Mesothelial cell of epicardium (in vitro differentiated cells): ENCODE measurements around the gene ZNF283. TPM values are rescaled to one million over a fixed set of nuclear protein-coding genes. Genes with fewer than 3 reads are reported as not detected.

ENCODE experiments used
- DNase-seq, 2 experiments: peaks; one replicate each; pipeline ENCODE4 v3.0.0; 2021; ENCODE audit warnings: low spot score in 2 of 2; ENCODE audit not compliant: unreplicated experiment in 2 of 2
- H3K27ac Mint-ChIP-seq: 2 replicates; pipeline ENCODE4 v1.8.0; 2021; ENCODE audit warnings: mixed read lengths
- H3K27me3 Mint-ChIP-seq: 2 replicates; pipeline ENCODE4 v1.8.0; 2021; ENCODE audit warnings: low read depth, mixed read lengths
- H3K36me3 Mint-ChIP-seq: 2 replicates; pipeline ENCODE4 v1.8.0; 2021; ENCODE audit warnings: mixed read lengths
- H3K4me1 Mint-ChIP-seq: 2 replicates; pipeline ENCODE4 v1.8.0; 2021; ENCODE audit warnings: mixed read lengths
- H3K4me3 Mint-ChIP-seq: 2 replicates; pipeline ENCODE4 v1.8.0; 2021; ENCODE audit warnings: mild to moderate bottlenecking, moderate library complexity, mixed read lengths
- H3K9me3 Mint-ChIP-seq: 2 replicates; pipeline ENCODE4 v1.8.0; 2021; ENCODE audit warnings: mixed read lengths
- CTCF ChIP-seq: fragments of 200-600 bp; sonication (generic); IDR thresholded peaks from one replicate; pipeline ENCODE4 v1.5.0; 2021; ENCODE audit warnings: antibody characterized with exemption; ENCODE audit not compliant: unreplicated experiment
- total RNA-seq: library from RNA; stranded (reverse); gene quantifications from 3 replicates; pipeline ENCODE4 v1.2.1, GENCODE V29; 2021

ZNF283 gene
- total RNA-seq, 1 donor from 2014 or later, result 19.1 TPM

GRCh38 chr19:43895727-43896308 is 68.7 kb downstream of the ZNF283 start:
- Mint-ChIP-seq H3K9me3 (peaks cover 70% of the 10 kb centered on the region), H3K27me3 (no peaks in the 10 kb centered on the region), H3K4me3 (no peak overlapping the region), H3K36me3 (peaks cover 50% of the 10 kb centered on the region), H3K4me1 (peaks cover 8% of the 10 kb centered on the region), H3K27ac (no peak overlapping the region)
- no peak for TF ChIP-seq CTCF
- no peak for DNase-seq

Other genes with a start within 250 kb of the ZNF283 start
- 41.1 to 42.2 TPM (median 41.4 TPM) in 3 replicates for gene IRGQ, start 231.2 kb upstream of the ZNF283 start, total RNA-seq
- gene ZNF576, start 230.7 kb upstream of the ZNF283 start, total RNA-seq, result 11.4 to 12.6 TPM (median 12.6 TPM) in 3 replicates
- gene SRRM5, start 215.2 kb upstream of the ZNF283 start, total RNA-seq, result 0.36 to 0.63 TPM (median 0.58 TPM) in 3 replicates
- 92.2 to 96.2 TPM (median 92.4 TPM) in 3 replicates for gene ZNF428, start 207.7 kb upstream of the ZNF283 start, total RNA-seq
- gene CADM4, start 187.5 kb upstream of the ZNF283 start, total RNA-seq, result 45.8 to 48.3 TPM (median 47.1 TPM) in 3 replicates
- gene PLAUR, start 157.2 kb upstream of the ZNF283 start, total RNA-seq, result 18.5 to 22.7 TPM (median 22.2 TPM) in 3 replicates
- gene IRGC, start 111.2 kb upstream of the ZNF283 start, total RNA-seq, result not detected in 3 replicates
- 65.8 to 75.7 TPM (median 73.2 TPM) in 3 replicates for gene SMG9, start 72.4 kb upstream of the ZNF283 start, total RNA-seq
- gene KCNN4, start 46.3 kb upstream of the ZNF283 start, total RNA-seq, result 5.4 to 6.4 TPM (median 6.1 TPM) in 3 replicates
- 0.27 to 0.57 TPM (median 0.33 TPM) in 3 replicates for gene LYPD5, start 24.9 kb upstream of the ZNF283 start, total RNA-seq
- 8.0 to 8.3 TPM (median 8.2 TPM) in 3 replicates for gene ZNF404, start 56.6 kb downstream of the ZNF283 start, total RNA-seq
- gene ZNF45, start 108.0 kb downstream of the ZNF283 start, total RNA-seq, result 20.8 to 21.8 TPM (median 21.1 TPM) in 3 replicates
- 11.2 to 13.5 TPM (median 13.0 TPM) in 3 replicates for gene ZNF221, start 123.9 kb downstream of the ZNF283 start, total RNA-seq
- gene ZNF155, start 156.9 kb downstream of the ZNF283 start, total RNA-seq, result 13.4 to 14.2 TPM (median 14.1 TPM) in 3 replicates
- gene ZNF230, start 175.6 kb downstream of the ZNF283 start, total RNA-seq, result 4.0 to 4.5 TPM (median 4.5 TPM) in 3 replicates
- 7.6 to 8.1 TPM (median 7.8 TPM) in 3 replicates for gene ZNF222, start 198.1 kb downstream of the ZNF283 start, total RNA-seq
- 9.2 to 10.3 TPM (median 9.9 TPM) in 3 replicates for gene ZNF223, start 224.7 kb downstream of the ZNF283 start, total RNA-seq
- 5.0 to 5.6 TPM (median 5.3 TPM) in 3 replicates for gene ZNF284, start 244.8 kb downstream of the ZNF283 start, total RNA-seq